Astrocyte (in vitro differentiated cells and primary cell): ENCODE results near the gene CIT. TPM values are rescaled to one million over a fixed set of nuclear protein-coding genes. Genes with fewer than 3 reads are reported as not detected.

Source experiments
- DNase-seq: peaks from one replicate; pipeline ENCODE4 v3.0.0-alpha.2; 2010; ENCODE audit warnings: low read depth
- FAIRE-seq: peaks from 2 replicates; lab custom pipeline; 2011; peaks lifted over from hg19 to GRCh38; lab: Jason Lieb, UNC
- H2AFZ ChIP-seq: 2 replicates; pipeline ENCODE4 v1.6.0; 2012; ENCODE audit warnings: low read depth, low read length, inconsistent platforms
- H3K27ac ChIP-seq: 2 replicates; pipeline ENCODE4 v1.5.1; 2011; ENCODE audit warnings: low read depth, low read length, inconsistent platforms
- H3K27me3 ChIP-seq: 2 replicates; pipeline ENCODE4 v1.6.0; 2011; ENCODE audit warnings: low read length, inconsistent platforms; ENCODE audit not compliant: insufficient read depth
- H3K36me3 ChIP-seq: 2 replicates; pipeline ENCODE4 v1.5.1; 2011; ENCODE audit warnings: low read length, inconsistent platforms; ENCODE audit not compliant: insufficient read depth
- H3K4me1 ChIP-seq: 2 replicates; pipeline ENCODE4 v1.5.1; 2011; ENCODE audit warnings: low read length, inconsistent platforms; ENCODE audit not compliant: insufficient read depth
- H3K4me2 ChIP-seq: 2 replicates; pipeline ENCODE4 v1.6.0; 2012; ENCODE audit warnings: low read length, inconsistent platforms
- H3K4me3 ChIP-seq: 2 replicates; pipeline ENCODE4 v1.5.1; 2011; ENCODE audit warnings: low read depth, mild to moderate bottlenecking, low read length, inconsistent platforms; ENCODE audit not compliant: insufficient read depth
- H3K79me2 ChIP-seq: 2 replicates; pipeline ENCODE4 v1.6.0; 2012; ENCODE audit warnings: mild to moderate bottlenecking, low read length, inconsistent platforms; ENCODE audit not compliant: insufficient read depth
- H3K9ac ChIP-seq: 2 replicates; pipeline ENCODE4 v1.6.0; 2012; ENCODE audit warnings: mild to moderate bottlenecking, low read length, inconsistent platforms
- H3K9me3 ChIP-seq: 2 replicates; pipeline ENCODE4 v1.5.1; 2012; ENCODE audit warnings: low read depth, mild to moderate bottlenecking, low read length, inconsistent platforms; ENCODE audit not compliant: insufficient read depth
- H4K20me1 ChIP-seq: 2 replicates; pipeline ENCODE4 v1.6.0; 2012; ENCODE audit warnings: low read length, inconsistent platforms; ENCODE audit not compliant: insufficient read depth
- H3K27ac Mint-ChIP-seq: one replicate; pipeline ENCODE4 v1.8.0; 2021; ENCODE audit warnings: mild to moderate bottlenecking, mixed read lengths; ENCODE audit not compliant: unreplicated experiment
- H3K27me3 Mint-ChIP-seq: one replicate; pipeline ENCODE4 v1.8.0; 2021; ENCODE audit warnings: low read depth, mixed read lengths; ENCODE audit not compliant: unreplicated experiment
- H3K36me3 Mint-ChIP-seq: one replicate; pipeline ENCODE4 v1.8.0; 2021; ENCODE audit warnings: low read depth, mixed read lengths; ENCODE audit not compliant: unreplicated experiment
- H3K4me1 Mint-ChIP-seq: one replicate; pipeline ENCODE4 v1.8.0; 2021; ENCODE audit warnings: low read depth, mixed read lengths; ENCODE audit not compliant: unreplicated experiment
- H3K4me3 Mint-ChIP-seq: one replicate; pipeline ENCODE4 v1.8.0; 2021; ENCODE audit warnings: mild to moderate bottlenecking, moderate library complexity, mixed read lengths; ENCODE audit not compliant: unreplicated experiment
- H3K9me3 Mint-ChIP-seq: one replicate; pipeline ENCODE4 v1.8.0; 2021; ENCODE audit warnings: mild to moderate bottlenecking, mixed read lengths; ENCODE audit not compliant: unreplicated experiment
- EZH2 ChIP-seq: IDR thresholded peaks from 2 replicates; pipeline ENCODE4 v1.6.1; 2012; ENCODE audit warnings: mild to moderate bottlenecking, low read length, inconsistent platforms; ENCODE audit not compliant: insufficient read depth
- microRNA-seq: library from miRNA; unstranded; fragments of <30 nt; microRNA quantifications from one replicate; pipeline ENCODE4 v1.2.0, GENCODE V29; 2020
- total RNA-seq: library from RNA; stranded (reverse); gene quantifications from 2 replicates; pipeline ENCODE4 v1.2.1, GENCODE V29; 2021
- TF ChIP-seq, protein P1 (sequence below): IDR thresholded peaks from 2 replicates; pipeline ENCODE4 v1.5.1; 2011; ENCODE audit warnings: low read depth, mild to moderate bottlenecking, inconsistent platforms, low read length, moderate library complexity; ENCODE audit not compliant: insufficient read depth

Gene CIT
- total RNA-seq, 1 donor from 2014 or later = 4.5 TPM

DNA sequence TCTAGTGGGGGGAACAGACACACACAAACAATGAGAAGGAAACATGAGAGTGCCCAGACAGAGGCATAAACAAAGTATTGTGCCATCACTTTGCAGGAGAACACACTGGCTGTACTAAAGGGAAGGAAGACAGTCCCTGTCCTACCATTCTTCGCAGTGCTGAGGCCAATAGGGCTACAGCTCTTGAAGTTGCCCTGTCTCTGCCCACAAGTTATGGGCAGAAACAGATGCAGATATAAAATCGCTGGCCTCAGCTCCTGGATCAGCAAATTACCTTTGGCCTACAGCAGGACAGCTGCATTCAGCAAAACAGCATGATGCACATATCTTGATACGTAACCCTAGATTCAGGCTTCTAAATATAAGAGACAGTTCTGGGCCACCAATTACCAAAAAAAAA, 232.2 kb downstream of the CIT start:
- H3K27ac Mint-ChIP-seq = no peak overlapping the region
- H3K4me1 ChIP-seq = no peaks in the 10 kb centered on the region
- H3K4me1 Mint-ChIP-seq = no peaks in the 10 kb centered on the region
- FAIRE-seq = no peak
- no peaks in the 10 kb centered on the region for H3K9me3 ChIP-seq
- H3K36me3 ChIP-seq = no peaks in the 10 kb centered on the region
- H3K9me3 Mint-ChIP-seq = peaks cover 2% of the 10 kb centered on the region
- no peak overlapping the region for H3K4me2 ChIP-seq
- H3K4me3 ChIP-seq = no peak overlapping the region
- peaks cover 12% of the 10 kb centered on the region for H3K27me3 Mint-ChIP-seq
- no peaks in the 10 kb centered on the region for H3K79me2 ChIP-seq
- no peak overlapping the region for H3K9ac ChIP-seq
- TF ChIP-seq, protein P1, sequence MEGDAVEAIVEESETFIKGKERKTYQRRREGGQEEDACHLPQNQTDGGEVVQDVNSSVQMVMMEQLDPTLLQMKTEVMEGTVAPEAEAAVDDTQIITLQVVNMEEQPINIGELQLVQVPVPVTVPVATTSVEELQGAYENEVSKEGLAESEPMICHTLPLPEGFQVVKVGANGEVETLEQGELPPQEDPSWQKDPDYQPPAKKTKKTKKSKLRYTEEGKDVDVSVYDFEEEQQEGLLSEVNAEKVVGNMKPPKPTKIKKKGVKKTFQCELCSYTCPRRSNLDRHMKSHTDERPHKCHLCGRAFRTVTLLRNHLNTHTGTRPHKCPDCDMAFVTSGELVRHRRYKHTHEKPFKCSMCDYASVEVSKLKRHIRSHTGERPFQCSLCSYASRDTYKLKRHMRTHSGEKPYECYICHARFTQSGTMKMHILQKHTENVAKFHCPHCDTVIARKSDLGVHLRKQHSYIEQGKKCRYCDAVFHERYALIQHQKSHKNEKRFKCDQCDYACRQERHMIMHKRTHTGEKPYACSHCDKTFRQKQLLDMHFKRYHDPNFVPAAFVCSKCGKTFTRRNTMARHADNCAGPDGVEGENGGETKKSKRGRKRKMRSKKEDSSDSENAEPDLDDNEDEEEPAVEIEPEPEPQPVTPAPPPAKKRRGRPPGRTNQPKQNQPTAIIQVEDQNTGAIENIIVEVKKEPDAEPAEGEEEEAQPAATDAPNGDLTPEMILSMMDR = no peak
- TF ChIP-seq EZH2 = no peak
- no peak overlapping the region for H3K4me3 Mint-ChIP-seq
- no peak overlapping the region for H2AFZ ChIP-seq
- no peak overlapping the region for H3K27ac ChIP-seq
- no peaks in the 10 kb centered on the region for H4K20me1 ChIP-seq
- no peaks in the 10 kb centered on the region for H3K27me3 ChIP-seq
- no peak for DNase-seq
- no peaks in the 10 kb centered on the region for H3K36me3 Mint-ChIP-seq

DNA sequence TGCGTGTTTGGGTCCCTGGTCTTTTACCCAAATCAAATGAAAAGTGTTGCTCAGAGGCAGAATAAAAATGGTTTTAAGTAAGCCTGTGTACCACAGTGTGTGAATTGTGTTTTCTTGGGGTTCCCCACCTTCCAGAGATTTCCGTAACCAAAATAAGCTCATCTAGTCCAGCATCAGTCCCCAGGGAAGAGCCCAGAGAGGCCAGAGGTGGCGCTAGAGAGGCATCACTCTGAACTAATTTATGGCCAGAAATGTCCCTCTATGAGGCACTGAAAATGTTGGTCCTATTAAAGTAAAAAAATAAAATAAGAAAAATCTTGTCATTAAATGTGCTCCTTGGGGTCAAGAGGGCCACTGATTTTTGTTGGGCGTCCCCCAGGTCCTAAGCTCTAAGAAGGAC, 234.1 kb downstream of the CIT start:
- H3K27me3 Mint-ChIP-seq = peaks cover 17% of the 10 kb centered on the region
- H3K27ac Mint-ChIP-seq = no peak overlapping the region
- H3K27me3 ChIP-seq = no peaks in the 10 kb centered on the region
- H3K4me3 Mint-ChIP-seq = no peak overlapping the region
- FAIRE-seq = no peak
- no peak for DNase-seq
- H4K20me1 ChIP-seq = no peaks in the 10 kb centered on the region
- H3K4me2 ChIP-seq = no peak overlapping the region
- TF ChIP-seq, protein P1 = no peak
- TF ChIP-seq EZH2 = no peak
- no peak overlapping the region for H2AFZ ChIP-seq
- no peaks in the 10 kb centered on the region for H3K4me1 Mint-ChIP-seq
- H3K9me3 Mint-ChIP-seq = peaks cover 2% of the 10 kb centered on the region
- H3K4me3 ChIP-seq = no peak overlapping the region
- no peaks in the 10 kb centered on the region for H3K79me2 ChIP-seq
- no peaks in the 10 kb centered on the region for H3K4me1 ChIP-seq
- H3K9me3 ChIP-seq = no peaks in the 10 kb centered on the region
- no peaks in the 10 kb centered on the region for H3K36me3 ChIP-seq
- no peak overlapping the region for H3K27ac ChIP-seq
- H3K36me3 Mint-ChIP-seq = no peaks in the 10 kb centered on the region
- no peak overlapping the region for H3K9ac ChIP-seq

Small RNA genes within 50 kb of the gene (microRNA-seq; reads per million reads assigned to microRNA genes)
- gene MIR1178 = not detected

Other genes with a start within 250 kb of the CIT start
- gene PRKAB1, start 209.2 kb downstream of the CIT start, total RNA-seq = 22.3 and 22.7 TPM in 2 replicates
- 7.3 and 8.8 TPM in 2 replicates for gene BICDL1, start 111.9 kb upstream of the CIT start, total RNA-seq
- gene RAB35, start 239.4 kb upstream of the CIT start, total RNA-seq = 49.0 and 63.3 TPM in 2 replicates